Measurements from ENCODE around the gene KIAA0930. TPM values are rescaled to one million over a fixed set of nuclear protein-coding genes. Genes with fewer than 3 reads are reported as not detected.

The KIAA0930 gene
- total RNA-seq, 1 experiment from 2014 or later = 31.8 TPM

- DNase-seq (ENCODE audit: extremely low read depth, low read depth) = no peak
Observed at GRCh38 chr22:45154383-45154782, 86.3 kb downstream of the KIAA0930 start.

DNA sequence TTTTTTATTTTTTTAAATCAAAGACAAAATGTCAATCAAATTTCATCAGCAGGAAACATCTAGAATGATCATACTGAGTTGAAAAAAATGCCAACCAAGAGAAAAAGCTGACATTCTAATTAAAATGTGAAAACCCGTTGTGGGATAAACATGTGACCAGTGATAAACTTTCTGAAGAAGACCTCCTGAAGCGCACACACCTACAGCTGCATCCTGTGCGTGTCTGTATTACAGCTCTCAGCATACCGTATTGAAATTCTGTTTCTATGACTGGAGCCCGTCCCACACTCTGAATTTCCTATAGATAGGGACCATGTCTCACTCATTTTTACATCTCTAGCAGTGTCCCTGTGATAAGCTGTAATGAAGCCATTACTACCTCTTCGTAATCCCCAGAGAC, 89.2 kb downstream of the KIAA0930 start:
- DNase-seq (ENCODE audit: extremely low read depth, low read depth) = no peak

DNA sequence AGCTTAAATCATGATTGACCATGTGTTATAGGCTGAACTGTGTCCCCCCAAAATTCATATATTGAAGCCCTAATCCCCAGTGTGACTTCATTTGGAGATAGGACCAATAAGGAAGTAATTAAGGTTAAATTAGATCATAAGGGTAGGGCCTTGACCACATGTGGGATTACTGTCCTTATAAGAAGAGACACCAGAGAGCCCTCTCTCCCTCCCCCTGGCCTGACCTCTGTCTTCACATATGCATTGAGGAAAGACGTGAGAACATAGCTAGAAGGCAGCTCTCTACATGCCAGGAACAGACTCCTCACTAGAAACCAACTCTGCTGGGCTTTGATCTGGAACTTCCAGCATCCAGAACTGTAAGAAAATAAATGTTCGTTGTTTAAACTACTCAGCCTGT, 90.6 kb downstream of the KIAA0930 start:
- DNase-seq (ENCODE audit: extremely low read depth, low read depth) = no peak

GRCh38 chr22:45149671-45150070, 91.0 kb downstream of the KIAA0930 start:
- DNase-seq (ENCODE audit: extremely low read depth, low read depth) = no peak

DNA sequence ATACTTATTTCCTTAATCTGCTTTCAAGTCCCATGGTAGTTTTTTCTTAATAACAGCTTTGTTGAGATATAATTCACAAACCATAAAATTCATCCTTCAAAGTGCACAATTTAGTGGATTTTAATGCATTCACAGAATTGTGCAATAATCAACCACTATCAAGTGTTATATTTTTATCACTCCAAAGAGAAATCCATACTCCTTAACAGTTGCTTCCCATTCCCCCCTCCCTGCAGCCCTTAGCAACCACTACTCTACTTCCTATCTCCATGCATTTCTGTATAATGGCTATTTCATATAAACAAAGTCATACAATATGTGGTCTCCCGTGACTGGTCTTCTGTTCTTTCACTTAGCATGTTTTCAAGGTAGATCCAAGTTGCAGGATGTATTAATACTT, 95.8 kb downstream of the KIAA0930 start:
- no peak for DNase-seq (ENCODE audit: extremely low read depth, low read depth)

- no peak for DNase-seq (ENCODE audit: extremely low read depth, low read depth)
Observed at GRCh38 chr22:45142376-45142775, 98.3 kb downstream of the KIAA0930 start.

Small RNA genes lying within 50 kb of the gene (small RNA-seq; reads per million reads assigned to genes)
- 0.04 to 0.23 reads per million in 2 experiments for gene MIR1249

Other genes starting within 250 kb of the KIAA0930 start
- 0.12 TPM in 1 of 2 replicates, not detected in the other for gene PHF21B, start 230.9 kb downstream of the KIAA0930 start, total RNA-seq (2014; rRNA removed; shearing (Covaris generic))
- gene NUP50, start 77.0 kb downstream of the KIAA0930 start, total RNA-seq (2014; rRNA removed; shearing (Covaris generic)) = 47.1 and 51.6 TPM in 2 replicates
- gene UPK3A, start 44.1 kb upstream of the KIAA0930 start, total RNA-seq (2014; rRNA removed; shearing (Covaris generic)) = not detected in 2 replicates
- 9.1 and 12.9 TPM in 2 replicates for gene FAM118A, start 69.0 kb upstream of the KIAA0930 start, total RNA-seq (2014; rRNA removed; shearing (Covaris generic))
- 0.10 TPM in 1 of 2 replicates, not detected in the other for gene SMC1B, start 172.7 kb upstream of the KIAA0930 start, total RNA-seq (2014; rRNA removed; shearing (Covaris generic))
- gene RIBC2, start 172.8 kb upstream of the KIAA0930 start, total RNA-seq (2014; rRNA removed; shearing (Covaris generic)) = 0.72 and 1.1 TPM in 2 replicates

Data from NCI-H460 (cell line).